GM23248 (cell line): ENCODE results near the gene ADGRG1. TPM values are rescaled to one million over a fixed set of nuclear protein-coding genes. Genes with fewer than 3 reads are reported as not detected.
"Not testable (repeated sequence)": the region's sequence is repeated elsewhere in the genome, so short reads cannot be mapped to it uniquely, and the experiment has no call there.

ENCODE experiments used
- DNase-seq: peaks from one replicate; pipeline ENCODE4 v3.0.0-alpha.2; 2015
- H2AFZ ChIP-seq: fragments of 200-600 bp; sonication (generic); 2 replicates; pipeline ENCODE4 v1.6.1; 2016; ENCODE audit warnings: antibody characterized with exemption
- H3F3A ChIP-seq: fragments of 200-600 bp; sonication (generic); 2 replicates; pipeline ENCODE4 v1.6.1; 2016; ENCODE audit warnings: mild to moderate bottlenecking, antibody characterized with exemption, mixed run types; ENCODE audit not compliant: insufficient read depth
- H3K27ac ChIP-seq: fragments of 200-600 bp; sonication (generic); 2 replicates; pipeline ENCODE4 v1.5.1; 2016; ENCODE audit warnings: mild to moderate bottlenecking
- H3K27me3 ChIP-seq: fragments of 200-600 bp; sonication (generic); replicated peaks from 2 replicates; pipeline ENCODE4 v1.6.1; 2016; ENCODE audit warnings: mild to moderate bottlenecking; ENCODE audit not compliant: insufficient read depth
- H3K36me3 ChIP-seq: fragments of 200-600 bp; sonication (generic); 2 replicates; pipeline ENCODE4 v1.6.1; 2016; ENCODE audit warnings: low read depth, mild to moderate bottlenecking
- H3K4me1 ChIP-seq: fragments of 200-600 bp; sonication (generic); 2 replicates; pipeline ENCODE4 v1.6.1; 2016; ENCODE audit warnings: mild to moderate bottlenecking; ENCODE audit not compliant: insufficient read depth
- H3K4me2 ChIP-seq: fragments of 200-600 bp; sonication (generic); one replicate; pipeline ENCODE4 v1.6.1; 2016; ENCODE audit warnings: mild to moderate bottlenecking; ENCODE audit not compliant: unreplicated experiment
- H3K4me3 ChIP-seq: fragments of 200-600 bp; sonication (generic); 2 replicates; pipeline ENCODE4 v1.5.1; 2016; ENCODE audit warnings: mild to moderate bottlenecking
- H3K79me2 ChIP-seq: fragments of 200-600 bp; sonication (generic); 2 replicates; pipeline ENCODE4 v1.6.1; 2016; ENCODE audit warnings: mild to moderate bottlenecking; ENCODE audit not compliant: insufficient read depth
- H3K9ac ChIP-seq: fragments of 200-600 bp; sonication (generic); 2 replicates; pipeline ENCODE4 v1.6.1; 2016; ENCODE audit warnings: mild to moderate bottlenecking
- H3K9me2 ChIP-seq: fragments of 200-600 bp; sonication (generic); 2 replicates; pipeline ENCODE4 v1.6.1; 2016; ENCODE audit warnings: mixed run types, mild to moderate bottlenecking, moderate library complexity; ENCODE audit not compliant: insufficient read depth
- H3K9me3 ChIP-seq: fragments of 200-600 bp; sonication (generic); one replicate; pipeline ENCODE4 v1.6.1; 2017; ENCODE audit warnings: low read depth
- H4K20me1 ChIP-seq: fragments of 200-600 bp; sonication (generic); 2 replicates; pipeline ENCODE4 v1.6.0; 2016; ENCODE audit not compliant: insufficient read depth
- EZH2 ChIP-seq: fragments of 200-600 bp; sonication (generic); IDR thresholded peaks from 2 replicates; pipeline ENCODE4 v1.6.1; 2018; ENCODE audit warnings: antibody characterized with exemption, mild to moderate bottlenecking; ENCODE audit not compliant: insufficient read depth, poor library complexity, severe bottlenecking
- EZH2phosphoT487 ChIP-seq: fragments of 200-600 bp; sonication (generic); IDR thresholded peaks from 2 replicates; pipeline ENCODE4 v1.6.1; 2018; ENCODE audit warnings: antibody characterized with exemption, moderate library complexity, mild to moderate bottlenecking, low read depth; ENCODE audit not compliant: insufficient read depth
- WGBS, 2 experiments: methylation state at CpG; one replicate each; pipeline ENCODE4 v1.1.6; 2015 to 2017; ENCODE audit warnings: low lambda C conversion rate in 2 of 2, low coverage in 1 of 2; ENCODE audit errors: missing lambda C conversion rate in 2 of 2; 5-methylcytosine and 5-hydroxymethylcytosine counted together
- in situ Hi-C: fragments of 300-500 bp; cut with MboI; formaldehyde crosslinking; loops from 2 replicates; pipeline ENCODE4 v1.15.0; 2020
- polyA plus RNA-seq: library from polyadenylated mRNA; unstranded; fragments of >200 nt; fragmentation: Nextera tagmentation; extraction: Ambion mirVana; gene quantifications from 2 replicates; pipeline ENCODE4 v1.2.1, GENCODE V29; 2016
- total RNA-seq: library from RNA; depleted of rRNA; stranded (reverse); fragments of >200 nt; shearing (Covaris generic); gene quantifications from 2 replicates; pipeline ENCODE4 v1.2.3, GENCODE V29; 2014

The ADGRG1 gene
- total and polyA plus RNA-seq, 2 experiments from 2014 or later = 0.54 to 0.58 TPM

GRCh38 chr16:57592591-57593003 lies 35.8 kb upstream of the ADGRG1 start:
- H3K9me2 ChIP-seq = no peaks in the 10 kb centered on the region
- no peak overlapping the region for H2AFZ ChIP-seq
- no peak overlapping the region for H3K4me3 ChIP-seq
- no peak overlapping the region for H3K9ac ChIP-seq
- H3K27me3 ChIP-seq = no peaks in the 10 kb centered on the region
- no peak for DNase-seq
- H4K20me1 ChIP-seq = no peaks in the 10 kb centered on the region
- in situ Hi-C loops = no loop called here
- H3K4me2 ChIP-seq = no peak overlapping the region
- H3K4me1 ChIP-seq = peaks cover 20% of the 10 kb centered on the region
- H3K27ac ChIP-seq = no peak overlapping the region
- H3K36me3 ChIP-seq = no peaks in the 10 kb centered on the region
- H3K79me2 ChIP-seq = no peaks in the 10 kb centered on the region
- no peak for TF ChIP-seq EZH2phosphoT487
- TF ChIP-seq EZH2 = no peak
- H3F3A ChIP-seq = peaks cover 14% of the 10 kb centered on the region
- WGBS, 2 experiments = 44 to 50% methylated on average over 3 to 4 of the region's 4 CpGs
- no peaks in the 10 kb centered on the region for H3K9me3 ChIP-seq

DNA sequence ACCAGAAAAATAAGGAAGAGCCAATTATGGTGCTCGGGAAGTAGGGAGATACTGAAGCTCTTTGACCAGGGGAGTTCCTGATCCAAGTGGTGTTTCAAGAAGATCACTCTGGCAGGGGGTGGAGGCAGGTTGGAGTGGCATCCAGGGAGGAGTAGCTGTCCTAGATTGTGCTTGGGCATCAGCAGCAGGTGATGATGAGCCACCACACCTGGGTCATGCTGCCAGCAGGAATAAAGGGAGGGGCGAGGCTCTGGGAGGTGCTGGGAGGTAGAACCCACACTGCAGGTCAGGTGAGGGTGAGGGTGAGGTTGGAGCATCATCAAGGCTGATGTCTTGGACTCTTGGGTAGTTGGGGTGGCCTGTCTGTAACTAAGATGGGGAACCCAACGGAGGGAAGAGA lies 35.4 kb upstream of the ADGRG1 start:
- no peaks in the 10 kb centered on the region for H3K36me3 ChIP-seq
- WGBS, 2 experiments = 89 to 92% methylated on average over 3 of the region's 3 CpGs
- H3K9me2 ChIP-seq = no peaks in the 10 kb centered on the region
- H3F3A ChIP-seq = peaks cover 14% of the 10 kb centered on the region
- no peaks in the 10 kb centered on the region for H3K79me2 ChIP-seq
- DNase-seq = no peak
- no peak overlapping the region for H3K9ac ChIP-seq
- no peak for TF ChIP-seq EZH2phosphoT487
- no peak for TF ChIP-seq EZH2
- no peak overlapping the region for H3K4me2 ChIP-seq
- H3K4me3 ChIP-seq = no peak overlapping the region
- no peaks in the 10 kb centered on the region for H3K9me3 ChIP-seq
- no peaks in the 10 kb centered on the region for H4K20me1 ChIP-seq
- H3K4me1 ChIP-seq = peaks cover 20% of the 10 kb centered on the region
- H2AFZ ChIP-seq = no peak overlapping the region
- no peak overlapping the region for H3K27ac ChIP-seq
- in situ Hi-C loops = no loop called here
- H3K27me3 ChIP-seq = no peaks in the 10 kb centered on the region

DNA sequence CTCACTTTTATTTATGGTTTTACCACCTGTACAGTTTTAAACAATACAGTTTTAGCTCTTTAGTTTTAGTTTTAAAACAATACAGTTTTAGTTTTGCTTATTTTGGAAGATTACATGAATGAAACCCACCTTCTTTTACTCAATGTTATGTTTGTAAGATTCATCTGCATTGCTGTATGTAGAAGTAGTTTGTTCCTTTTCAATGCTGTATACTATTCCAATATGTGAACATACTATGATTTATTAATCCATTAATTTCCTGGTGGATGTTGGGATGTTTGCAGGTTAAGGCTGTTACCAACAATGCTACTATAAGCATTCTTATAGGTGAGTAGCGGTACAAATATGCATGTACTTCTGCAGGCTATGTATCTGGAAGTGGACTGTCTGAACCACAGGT lies 34.4 kb upstream of the ADGRG1 start:
- Histone ChIP-seq H3K4me2 (no peak overlapping the region), H3K27ac (no peak overlapping the region), H3K9me3 (no peaks in the 10 kb centered on the region), H3F3A (peaks cover 14% of the 10 kb centered on the region), H3K36me3 (no peaks in the 10 kb centered on the region), H3K9me2 (no peaks in the 10 kb centered on the region), H4K20me1 (no peaks in the 10 kb centered on the region), H3K4me1 (peaks cover 20% of the 10 kb centered on the region), H3K27me3 (no peaks in the 10 kb centered on the region), H2AFZ (no peak overlapping the region), H3K4me3 (no peak overlapping the region), H3K79me2 (no peaks in the 10 kb centered on the region), H3K9ac (no peak overlapping the region)
- DNase-seq = no peak
- 88 to 93% methylated on average over 1 of the region's 1 CpG for WGBS, 2 experiments
- in situ Hi-C loops = no loop called here
- TF ChIP-seq EZH2 (no peak), EZH2phosphoT487 (no peak)

GRCh38 chr16:57594531-57595031 lies 33.8 kb upstream of the ADGRG1 start:
- Histone ChIP-seq H3F3A (peaks cover 14% of the 10 kb centered on the region), H3K4me3 (no peak overlapping the region), H3K36me3 (no peaks in the 10 kb centered on the region), H3K9ac (no peak overlapping the region), H2AFZ (no peak overlapping the region), H3K9me2 (no peaks in the 10 kb centered on the region), H3K79me2 (no peaks in the 10 kb centered on the region), H3K27ac (no peak overlapping the region), H3K27me3 (no peaks in the 10 kb centered on the region), H4K20me1 (no peaks in the 10 kb centered on the region), H3K4me1 (peaks cover 20% of the 10 kb centered on the region), H3K4me2 (no peak overlapping the region), H3K9me3 (no peaks in the 10 kb centered on the region)
- no peak for DNase-seq
- in situ Hi-C loops = no loop called here
- no peak for TF ChIP-seq EZH2
- TF ChIP-seq EZH2phosphoT487 = no peak
- 54 to 62% methylated on average over 4 of the region's 4 CpGs for WGBS, 2 experiments

DNA sequence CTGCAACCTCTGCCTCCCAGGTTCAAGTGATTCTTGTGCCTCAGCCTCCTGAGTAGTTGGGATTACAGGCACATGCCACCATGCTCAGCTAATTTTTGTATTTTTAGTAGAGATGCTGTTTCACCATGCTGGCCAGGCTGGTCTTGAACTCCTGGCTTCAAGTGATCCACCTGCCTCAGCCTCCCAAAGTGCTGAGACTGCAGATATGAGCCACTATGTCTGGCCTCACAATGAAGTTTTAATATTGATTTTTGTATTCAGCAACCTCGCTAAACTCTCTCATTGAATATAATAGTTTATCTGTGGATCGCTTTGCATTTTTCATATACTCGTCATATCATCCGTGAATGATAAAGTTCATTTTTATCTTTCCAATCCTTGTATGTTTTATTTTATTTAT lies 32.2 kb upstream of the ADGRG1 start:
- H3K4me3 ChIP-seq, H3K79me2 ChIP-seq, H3K27ac ChIP-seq, H3K9me3 ChIP-seq, H3K36me3 ChIP-seq, H3K27me3 ChIP-seq, H3K4me1 ChIP-seq, in situ Hi-C loops, DNase-seq, H3K9me2 ChIP-seq, H3F3A ChIP-seq, H3K9ac ChIP-seq, H3K4me2 ChIP-seq, H2AFZ ChIP-seq, H4K20me1 ChIP-seq: not testable (repeated sequence)
- WGBS, 2 experiments = 73 to 83% methylated on average over 4 of the region's 4 CpGs
